Osteocyte (in vitro differentiated cells): Measurements from ENCODE around the gene TNKS1BP1. TPM values are rescaled to one million over a fixed set of nuclear protein-coding genes. Genes with fewer than 3 reads are reported as not detected.
"Not testable (repeated sequence)": the region's sequence is repeated elsewhere in the genome, so short reads cannot be mapped to it uniquely, and the experiment has no call there.

ENCODE experiments used
- DNase-seq: peaks from one replicate; pipeline ENCODE4 v3.0.0; 2021; ENCODE audit warnings: mixed read lengths; ENCODE audit not compliant: unreplicated experiment; ENCODE audit errors: extremely low spot score
- H3K27ac Mint-ChIP-seq: one replicate; pipeline ENCODE4 v1.8.0; 2021; ENCODE audit warnings: mild to moderate bottlenecking, mixed read lengths; ENCODE audit not compliant: unreplicated experiment
- H3K27me3 Mint-ChIP-seq: one replicate; pipeline ENCODE4 v1.8.0; 2021; ENCODE audit warnings: mixed read lengths; ENCODE audit not compliant: unreplicated experiment
- H3K36me3 Mint-ChIP-seq: one replicate; pipeline ENCODE4 v1.8.0; 2021; ENCODE audit warnings: mixed read lengths; ENCODE audit not compliant: unreplicated experiment
- H3K4me1 Mint-ChIP-seq: one replicate; pipeline ENCODE4 v1.8.0; 2021; ENCODE audit warnings: mixed read lengths; ENCODE audit not compliant: unreplicated experiment
- H3K4me3 Mint-ChIP-seq: one replicate; pipeline ENCODE4 v1.8.0; 2021; ENCODE audit warnings: mild to moderate bottlenecking, moderate library complexity, mixed read lengths; ENCODE audit not compliant: unreplicated experiment
- H3K9me3 Mint-ChIP-seq: one replicate; pipeline ENCODE4 v1.8.0; 2021; ENCODE audit warnings: mixed read lengths; ENCODE audit not compliant: unreplicated experiment
- total RNA-seq: library from RNA; stranded (reverse); gene quantifications from 2 replicates; pipeline ENCODE4 v1.2.1, GENCODE V29; 2021
- TF ChIP-seq, protein P1 (sequence below): fragments of 200-600 bp; sonication (generic); IDR thresholded peaks from 2 replicates; pipeline ENCODE4 v1.5.0; 2021; ENCODE audit warnings: antibody characterized with exemption, mild to moderate bottlenecking, moderate library complexity

Gene TNKS1BP1
- total RNA-seq, 1 donor from 2014 or later, result 152 TPM

DNA sequence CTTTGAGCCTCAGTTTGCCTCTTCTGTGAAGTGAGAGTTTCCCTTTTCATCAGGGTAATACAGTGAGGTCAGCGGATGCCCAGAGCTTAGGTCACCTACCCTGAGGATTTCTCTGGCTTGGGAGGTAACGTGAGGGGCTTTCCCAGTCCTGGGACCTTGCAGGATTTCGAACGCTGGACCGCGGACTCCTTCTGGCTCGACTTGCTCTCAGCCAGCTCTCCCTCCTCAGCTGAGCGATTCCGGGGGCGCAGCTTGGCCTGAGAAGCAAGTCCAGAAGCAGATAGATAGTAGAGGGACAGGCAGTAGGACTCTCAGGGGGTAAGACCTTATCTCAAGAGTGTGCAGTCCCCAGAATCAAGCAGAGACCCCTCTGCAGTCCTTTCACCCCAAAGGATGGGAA, 24.0 kb downstream of the TNKS1BP1 start:
- H3K4me3 Mint-ChIP-seq, result no peak overlapping the region
- no peak overlapping the region for H3K27ac Mint-ChIP-seq
- H3K9me3 Mint-ChIP-seq, result peaks cover 4% of the 10 kb centered on the region
- peaks cover 8% of the 10 kb centered on the region for H3K4me1 Mint-ChIP-seq
- TF ChIP-seq, protein P1, sequence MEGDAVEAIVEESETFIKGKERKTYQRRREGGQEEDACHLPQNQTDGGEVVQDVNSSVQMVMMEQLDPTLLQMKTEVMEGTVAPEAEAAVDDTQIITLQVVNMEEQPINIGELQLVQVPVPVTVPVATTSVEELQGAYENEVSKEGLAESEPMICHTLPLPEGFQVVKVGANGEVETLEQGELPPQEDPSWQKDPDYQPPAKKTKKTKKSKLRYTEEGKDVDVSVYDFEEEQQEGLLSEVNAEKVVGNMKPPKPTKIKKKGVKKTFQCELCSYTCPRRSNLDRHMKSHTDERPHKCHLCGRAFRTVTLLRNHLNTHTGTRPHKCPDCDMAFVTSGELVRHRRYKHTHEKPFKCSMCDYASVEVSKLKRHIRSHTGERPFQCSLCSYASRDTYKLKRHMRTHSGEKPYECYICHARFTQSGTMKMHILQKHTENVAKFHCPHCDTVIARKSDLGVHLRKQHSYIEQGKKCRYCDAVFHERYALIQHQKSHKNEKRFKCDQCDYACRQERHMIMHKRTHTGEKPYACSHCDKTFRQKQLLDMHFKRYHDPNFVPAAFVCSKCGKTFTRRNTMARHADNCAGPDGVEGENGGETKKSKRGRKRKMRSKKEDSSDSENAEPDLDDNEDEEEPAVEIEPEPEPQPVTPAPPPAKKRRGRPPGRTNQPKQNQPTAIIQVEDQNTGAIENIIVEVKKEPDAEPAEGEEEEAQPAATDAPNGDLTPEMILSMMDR, result no peak
- peaks cover 57% of the 10 kb centered on the region for H3K36me3 Mint-ChIP-seq
- DNase-seq, result no peak
- no peaks in the 10 kb centered on the region for H3K27me3 Mint-ChIP-seq

GRCh38 chr11:57299150-57299737, 25.5 kb downstream of the TNKS1BP1 start:
- no peak for DNase-seq
- Mint-ChIP-seq H3K9me3 (peaks cover 4% of the 10 kb centered on the region), H3K36me3 (peaks cover 57% of the 10 kb centered on the region), H3K4me1 (peaks cover 18% of the 10 kb centered on the region), H3K27me3 (no peaks in the 10 kb centered on the region), H3K4me3 (no peak overlapping the region), H3K27ac (no peak overlapping the region)
- TF ChIP-seq, protein P1, result no peak

GRCh38 chr11:57297221-57297620, 27.5 kb downstream of the TNKS1BP1 start:
- Mint-ChIP-seq H3K9me3 (peaks cover 4% of the 10 kb centered on the region), H3K27me3 (no peaks in the 10 kb centered on the region), H3K4me1 (peaks cover 20% of the 10 kb centered on the region), H3K36me3 (peaks cover 43% of the 10 kb centered on the region), H3K4me3 (no peak overlapping the region), H3K27ac (no peak overlapping the region)
- TF ChIP-seq, protein P1, result no peak
- no peak for DNase-seq

- not testable (repeated sequence) for H3K27ac Mint-ChIP-seq, H3K9me3 Mint-ChIP-seq, H3K27me3 Mint-ChIP-seq, DNase-seq, H3K4me3 Mint-ChIP-seq
- peaks cover 20% of the 10 kb centered on the region for H3K4me1 Mint-ChIP-seq
- peaks cover 33% of the 10 kb centered on the region for H3K36me3 Mint-ChIP-seq
Measured at GRCh38 chr11:57296205-57296604, 28.5 kb downstream of the TNKS1BP1 start.

DNA sequence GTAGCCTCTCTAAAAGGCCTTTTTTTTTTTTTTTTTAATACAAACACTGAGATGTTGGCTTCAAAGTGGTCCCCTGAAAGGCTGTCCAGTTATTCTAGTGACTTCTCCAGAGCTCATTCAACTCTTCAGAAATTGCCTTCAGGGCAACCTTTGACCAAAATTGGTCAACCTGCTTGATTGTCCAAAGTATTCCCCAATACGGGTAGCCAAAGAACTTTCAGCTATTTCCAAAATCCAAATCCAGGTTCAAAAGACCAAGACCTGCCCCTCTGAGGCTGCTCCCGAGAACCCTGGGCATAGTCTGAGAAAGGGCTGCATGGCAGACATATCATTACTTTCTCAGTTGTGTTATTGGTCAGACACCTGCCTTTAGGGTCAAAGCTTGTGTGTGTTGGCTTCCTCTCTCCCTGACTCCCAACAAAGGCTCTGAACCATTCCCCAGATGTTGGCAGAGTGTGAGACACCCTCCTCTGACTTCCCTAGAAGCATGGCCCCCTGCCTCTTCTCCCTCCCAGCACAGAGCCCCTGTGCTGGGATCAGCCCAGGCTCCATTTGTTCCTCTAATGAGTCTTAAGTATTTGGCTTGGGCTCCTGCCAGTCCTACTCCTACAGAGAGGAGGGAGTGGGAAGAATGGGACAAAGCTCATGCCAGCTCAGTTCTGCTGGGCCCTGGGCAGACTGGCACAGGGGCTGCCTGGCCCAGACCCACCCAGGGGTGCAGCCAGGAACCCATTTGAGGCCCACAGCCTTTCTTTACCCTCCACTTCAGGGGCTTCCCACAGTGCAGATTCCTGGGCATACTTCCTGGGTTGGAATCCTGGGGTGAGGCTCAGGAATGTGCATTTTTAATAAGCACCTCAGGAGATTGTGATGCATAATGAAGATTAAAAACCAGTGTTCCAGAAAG, 30.3 kb downstream of the TNKS1BP1 start:
- H3K36me3 Mint-ChIP-seq, result peaks cover 17% of the 10 kb centered on the region
- TF ChIP-seq, protein P1, result no peak
- H3K4me3 Mint-ChIP-seq, result no peak overlapping the region
- peak overlapping the region; percentile 86 for H3K27ac Mint-ChIP-seq
- H3K9me3 Mint-ChIP-seq, result peaks cover 2% of the 10 kb centered on the region
- no peaks in the 10 kb centered on the region for H3K27me3 Mint-ChIP-seq
- DNase-seq, result no peak
- H3K4me1 Mint-ChIP-seq, result peaks cover 22% of the 10 kb centered on the region
